HL-60 (cell line): Measurements from ENCODE around the gene NHEJ1.

Experiments used
- GABPA ChIP-seq: IDR thresholded peaks from 2 replicates; pipeline ENCODE4 v1.6.1; 2012; ENCODE audit warnings: low read depth
- POLR2AphosphoS5 ChIP-seq: IDR thresholded peaks from 2 replicates; pipeline ENCODE4 v1.6.1; 2012; ENCODE audit warnings: low read depth
- SPI1 ChIP-seq: IDR thresholded peaks from 2 replicates; pipeline ENCODE4 v1.6.1; 2012; ENCODE audit warnings: low read depth, mild to moderate bottlenecking, borderline replicate concordance
- TF ChIP-seq, protein P1 (sequence below): IDR thresholded peaks from one replicate; pipeline ENCODE4 v1.5.1; 2011; ENCODE audit warnings: low read length, control low read depth, inconsistent platforms; ENCODE audit not compliant: insufficient read depth
- TF ChIP-seq, protein P2 (sequence below): IDR thresholded peaks from 2 replicates; pipeline ENCODE4 v1.6.1; 2012; ENCODE audit warnings: low read depth; ENCODE audit not compliant: insufficient replicate concordance

DNA sequence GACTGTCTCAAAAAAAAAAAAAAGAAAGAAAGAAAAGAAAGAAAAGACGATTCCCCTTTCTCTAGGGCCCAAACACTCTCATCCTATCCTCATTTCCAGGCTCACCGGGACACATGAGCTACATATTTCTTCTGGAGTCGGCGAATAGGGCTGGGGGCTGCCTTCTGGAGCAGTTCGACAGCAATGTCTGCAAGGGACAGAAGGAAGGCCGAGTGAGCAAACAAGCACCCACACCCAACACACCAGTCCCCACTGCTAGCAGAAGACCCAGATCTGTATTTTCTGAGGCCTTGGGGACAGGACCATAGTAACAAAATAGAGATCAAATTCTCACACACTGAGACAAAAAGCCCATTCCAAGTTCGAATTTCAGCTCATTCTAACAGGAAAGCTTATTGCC, 14.9 kb upstream of the NHEJ1 start:
- TF ChIP-seq, protein P1, sequence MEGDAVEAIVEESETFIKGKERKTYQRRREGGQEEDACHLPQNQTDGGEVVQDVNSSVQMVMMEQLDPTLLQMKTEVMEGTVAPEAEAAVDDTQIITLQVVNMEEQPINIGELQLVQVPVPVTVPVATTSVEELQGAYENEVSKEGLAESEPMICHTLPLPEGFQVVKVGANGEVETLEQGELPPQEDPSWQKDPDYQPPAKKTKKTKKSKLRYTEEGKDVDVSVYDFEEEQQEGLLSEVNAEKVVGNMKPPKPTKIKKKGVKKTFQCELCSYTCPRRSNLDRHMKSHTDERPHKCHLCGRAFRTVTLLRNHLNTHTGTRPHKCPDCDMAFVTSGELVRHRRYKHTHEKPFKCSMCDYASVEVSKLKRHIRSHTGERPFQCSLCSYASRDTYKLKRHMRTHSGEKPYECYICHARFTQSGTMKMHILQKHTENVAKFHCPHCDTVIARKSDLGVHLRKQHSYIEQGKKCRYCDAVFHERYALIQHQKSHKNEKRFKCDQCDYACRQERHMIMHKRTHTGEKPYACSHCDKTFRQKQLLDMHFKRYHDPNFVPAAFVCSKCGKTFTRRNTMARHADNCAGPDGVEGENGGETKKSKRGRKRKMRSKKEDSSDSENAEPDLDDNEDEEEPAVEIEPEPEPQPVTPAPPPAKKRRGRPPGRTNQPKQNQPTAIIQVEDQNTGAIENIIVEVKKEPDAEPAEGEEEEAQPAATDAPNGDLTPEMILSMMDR: no peak
- TF ChIP-seq, protein P2, sequence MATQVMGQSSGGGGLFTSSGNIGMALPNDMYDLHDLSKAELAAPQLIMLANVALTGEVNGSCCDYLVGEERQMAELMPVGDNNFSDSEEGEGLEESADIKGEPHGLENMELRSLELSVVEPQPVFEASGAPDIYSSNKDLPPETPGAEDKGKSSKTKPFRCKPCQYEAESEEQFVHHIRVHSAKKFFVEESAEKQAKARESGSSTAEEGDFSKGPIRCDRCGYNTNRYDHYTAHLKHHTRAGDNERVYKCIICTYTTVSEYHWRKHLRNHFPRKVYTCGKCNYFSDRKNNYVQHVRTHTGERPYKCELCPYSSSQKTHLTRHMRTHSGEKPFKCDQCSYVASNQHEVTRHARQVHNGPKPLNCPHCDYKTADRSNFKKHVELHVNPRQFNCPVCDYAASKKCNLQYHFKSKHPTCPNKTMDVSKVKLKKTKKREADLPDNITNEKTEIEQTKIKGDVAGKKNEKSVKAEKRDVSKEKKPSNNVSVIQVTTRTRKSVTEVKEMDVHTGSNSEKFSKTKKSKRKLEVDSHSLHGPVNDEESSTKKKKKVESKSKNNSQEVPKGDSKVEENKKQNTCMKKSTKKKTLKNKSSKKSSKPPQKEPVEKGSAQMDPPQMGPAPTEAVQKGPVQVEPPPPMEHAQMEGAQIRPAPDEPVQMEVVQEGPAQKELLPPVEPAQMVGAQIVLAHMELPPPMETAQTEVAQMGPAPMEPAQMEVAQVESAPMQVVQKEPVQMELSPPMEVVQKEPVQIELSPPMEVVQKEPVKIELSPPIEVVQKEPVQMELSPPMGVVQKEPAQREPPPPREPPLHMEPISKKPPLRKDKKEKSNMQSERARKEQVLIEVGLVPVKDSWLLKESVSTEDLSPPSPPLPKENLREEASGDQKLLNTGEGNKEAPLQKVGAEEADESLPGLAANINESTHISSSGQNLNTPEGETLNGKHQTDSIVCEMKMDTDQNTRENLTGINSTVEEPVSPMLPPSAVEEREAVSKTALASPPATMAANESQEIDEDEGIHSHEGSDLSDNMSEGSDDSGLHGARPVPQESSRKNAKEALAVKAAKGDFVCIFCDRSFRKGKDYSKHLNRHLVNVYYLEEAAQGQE: no peak
- no peak for TF ChIP-seq POLR2AphosphoS5
- TF ChIP-seq GABPA: no peak
- no peak for TF ChIP-seq SPI1
